HepG2 (cell line): ENCODE results near the gene NUDT22. TPM values are rescaled to one million over a fixed set of nuclear protein-coding genes. Genes with fewer than 3 reads are reported as not detected.

Experiments
- EP300 ChIP-seq, 3 experiments: sonication (generic) in 1 of 3; formaldehyde crosslinking in 1 of 3; IDR thresholded peaks; 2 replicates each; pipeline versions ENCODE4 v1.5.1 to v1.6.1; 2011 to 2020; ENCODE audit warnings: low read depth in 2 of 3, low read length in 2 of 3, borderline replicate concordance in 1 of 3, improper control_type of control experiment in 1 of 3, mild to moderate bottlenecking in 1 of 3, missing genetic modification reagents in 1 of 3, moderate library complexity in 1 of 3
- FOXP1 ChIP-seq, 2 experiments: fragments of 450-650 bp in 1 of 2; IDR thresholded peaks; 2 replicates each; pipeline ENCODE4 v1.6.1; 2017 to 2018; ENCODE audit warnings: antibody characterized with exemption in 1 of 2
- GATAD1 ChIP-seq: IDR thresholded peaks from 2 replicates; pipeline ENCODE4 v1.6.1; 2016; ENCODE audit warnings: missing genetic modification reagents, missing compliant biosample characterization
- HIVEP1 ChIP-seq: sonication (generic); formaldehyde crosslinking; IDR thresholded peaks from 2 replicates; pipeline ENCODE4 v1.4.0; 2020; ENCODE audit warnings: mild to moderate bottlenecking, missing genetic modification reagents
- HNRNPL ChIP-seq: fragments of 200-400 bp; formaldehyde crosslinking; IDR thresholded peaks from 2 replicates; pipeline ENCODE4 v1.6.1; 2017; ENCODE audit warnings: mild to moderate bottlenecking, low read depth, low read length
- JUN ChIP-seq: sonication (generic); formaldehyde crosslinking; IDR thresholded peaks from 2 replicates; pipeline ENCODE4 v1.4.0; 2020; ENCODE audit warnings: mild to moderate bottlenecking, missing genetic modification reagents
- MEIS2 ChIP-seq: sonication (generic); formaldehyde crosslinking; IDR thresholded peaks from 2 replicates; pipeline ENCODE4 v1.9.0; 2021; ENCODE audit warnings: mild to moderate bottlenecking, missing genetic modification reagents
- RAD51 ChIP-seq: fragments of 450-650 bp; IDR thresholded peaks from 2 replicates; pipeline ENCODE4 v1.6.1; 2016; ENCODE audit warnings: borderline replicate concordance
- RBM39 ChIP-seq: fragments of 200-400 bp; formaldehyde crosslinking; IDR thresholded peaks from one replicate; pipeline ENCODE4 v1.6.1; 2018; ENCODE audit warnings: antibody characterized with exemption, mild to moderate bottlenecking, low read depth, low read length; ENCODE audit not compliant: poor library complexity, severe bottlenecking
- RFX3 ChIP-seq: IDR thresholded peaks from 2 replicates; pipeline ENCODE4 v1.6.1; 2016; ENCODE audit warnings: missing biosample characterization, missing genetic modification reagents
- ZFP82 ChIP-seq: sonication (generic); formaldehyde crosslinking; IDR thresholded peaks from 2 replicates; pipeline ENCODE4 v1.5.1; 2020; ENCODE audit warnings: mild to moderate bottlenecking, missing genetic modification reagents, borderline replicate concordance
- ZNF205 ChIP-seq: IDR thresholded peaks from 2 replicates; pipeline ENCODE4 v1.6.1; 2018; ENCODE audit warnings: missing biosample characterization, missing genetic modification reagents
- ZNF264 ChIP-seq: sonication (generic); formaldehyde crosslinking; IDR thresholded peaks from 2 replicates; pipeline ENCODE4 v1.4.0; 2020; ENCODE audit warnings: missing genetic modification reagents
- ZNF335 ChIP-seq: sonication (generic); formaldehyde crosslinking; IDR thresholded peaks from 2 replicates; pipeline ENCODE4 v1.4.0; 2020; ENCODE audit warnings: missing genetic modification reagents
- ZNF343 ChIP-seq: sonication (generic); formaldehyde crosslinking; IDR thresholded peaks from 2 replicates; pipeline ENCODE4 v1.4.0; 2020; ENCODE audit warnings: mild to moderate bottlenecking, missing genetic modification reagents
- ZNF660 ChIP-seq: sonication (generic); formaldehyde crosslinking; IDR thresholded peaks from 2 replicates; pipeline ENCODE4 v1.5.1; 2020; ENCODE audit warnings: mild to moderate bottlenecking, low read depth, missing genetic modification reagents, borderline replicate concordance
- ZNF737 ChIP-seq: sonication (generic); formaldehyde crosslinking; IDR thresholded peaks from 2 replicates; pipeline ENCODE4 v1.5.0; 2020; ENCODE audit warnings: missing genetic modification reagents, mild to moderate bottlenecking, borderline replicate concordance
- ZNF747 ChIP-seq: sonication (generic); formaldehyde crosslinking; IDR thresholded peaks from 2 replicates; pipeline ENCODE4 v1.8.1; 2023; ENCODE audit warnings: missing genetic modification reagents, mild to moderate bottlenecking, borderline replicate concordance
- ZSCAN21 ChIP-seq: sonication (generic); formaldehyde crosslinking; IDR thresholded peaks from 2 replicates; pipeline ENCODE4 v1.8.0; 2022; ENCODE audit warnings: mild to moderate bottlenecking, missing genetic modification reagents, moderate library complexity, borderline replicate concordance
- polyA plus RNA-seq, 8 experiments: library from polyadenylated mRNA; depleted of rRNA in 3 of 8; stranded (reverse) in 7 of 8; unstranded in 1 of 8; fragments of >200 nt; fragmentation: Illumina TruSeq in 4 of 8; extraction: Trizol in 4 of 8; gene quantifications; 2 replicates each; pipeline versions ENCODE4 v1.2.1 to v1.2.3, GENCODE V29; 2011 to 2016; ENCODE audit warnings: low read depth in 4 of 8, missing spikeins in 1 of 8, mixed read lengths in 1 of 8; ENCODE audit not compliant: insufficient read depth in 1 of 8
- total RNA-seq, 5 experiments: library from RNA; depleted of rRNA; stranded (reverse); fragments of >200 nt; fragmentation: Illumina TruSeq; extraction: Trizol; gene quantifications; 2 replicates each; pipeline ENCODE4 v1.2.3, GENCODE V29; 2016; ENCODE audit warnings: low read depth in 1 of 5
- TF ChIP-seq, protein P1 (sequence below): sonication (generic); formaldehyde crosslinking; IDR thresholded peaks from 2 replicates; pipeline ENCODE4 v1.4.0; 2020; ENCODE audit warnings: missing genetic modification reagents
- TF ChIP-seq, protein P2 (sequence below), 2 experiments: sonication (generic) in 1 of 2; formaldehyde crosslinking in 1 of 2; IDR thresholded peaks; 2 replicates each; pipeline versions ENCODE4 v1.4.0 to v1.6.1; 2018 to 2020; ENCODE audit warnings: missing genetic modification reagents in 2 of 2, borderline replicate concordance in 1 of 2, low read depth in 1 of 2, mild to moderate bottlenecking in 1 of 2, missing biosample characterization in 1 of 2
- TF ChIP-seq, protein P3 (sequence below): sonication (generic); formaldehyde crosslinking; IDR thresholded peaks from 2 replicates; pipeline ENCODE4; 2020; ENCODE audit warnings: missing genetic modification reagents, mild to moderate bottlenecking, borderline replicate concordance

NUDT22 gene
- total and polyA plus RNA-seq, 2 of the 13 experiments (the other 11 are each of a cell fraction or from before 2014, with no cell fraction given), result 33.5 to 39.8 TPM

DNA sequence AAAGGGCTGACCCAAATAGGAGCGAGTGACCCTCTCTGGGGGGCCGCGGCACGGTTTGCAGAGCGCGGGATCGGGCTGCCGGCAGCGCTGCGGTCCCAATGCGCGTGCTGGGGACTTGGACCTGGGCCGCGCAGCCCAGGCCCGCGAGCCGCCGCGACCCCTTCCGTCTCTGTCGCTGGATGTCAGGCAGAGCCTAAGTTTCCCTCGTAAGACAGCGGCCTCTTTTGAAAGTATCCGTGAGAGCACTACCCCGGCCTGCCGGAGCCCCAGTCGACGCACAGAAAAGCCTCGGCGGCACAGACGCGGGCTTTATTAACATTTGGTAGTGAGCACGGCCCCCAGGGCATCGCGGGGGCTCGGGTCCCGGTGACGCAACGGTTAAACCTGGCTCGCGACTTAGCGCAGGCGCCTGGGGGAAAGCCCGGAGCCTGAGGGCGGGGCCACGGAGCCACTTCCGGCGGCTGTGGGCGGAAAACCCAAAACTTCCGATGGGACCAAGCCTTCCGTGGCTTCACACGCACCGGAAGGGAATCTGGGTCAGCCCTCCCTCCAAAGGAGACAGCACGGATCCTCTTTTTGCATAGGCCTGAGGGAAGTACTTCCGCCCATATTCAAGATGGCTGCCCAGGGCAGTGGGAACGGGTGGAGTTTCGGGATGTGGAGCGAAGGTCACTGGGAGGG is 43.6 kb downstream of the NUDT22 start (continued):
- TF ChIP-seq EP300 (IDR thresholded peaks at IDR 0.05; ENCODE audit: low read depth in 2 of 2, low read length in 2 of 2), result no peak; a peak in 2 of 4 replicates
- peak; percentile 37; the same call in 1 of the 2 replicates for TF ChIP-seq EP300 (CRISPR knock-in tag; IDR thresholded peaks at IDR 0.05; ENCODE audit: borderline replicate concordance)
- peak; percentile 77 for TF ChIP-seq RBM39
- peak; percentile 32; the same call in 1 of the 2 replicates for TF ChIP-seq ZSCAN21 (CRISPR knock-in tag)
- TF ChIP-seq HIVEP1 (CRISPR knock-in tag), result peak; percentile 25; the same call in 1 of the 2 replicates
- TF ChIP-seq ZNF747 (CRISPR knock-in tag), result peak; percentile 54; the same call in 1 of the 2 replicates
- TF ChIP-seq RAD51, result no peak
- TF ChIP-seq ZFP82, result 0 out of 2 replicates have a peak, but pooled peaks have one; percentile 37
- TF ChIP-seq ZNF343 (CRISPR knock-in tag), result peak; percentile 21; the same call in 1 of the 2 replicates
- no peak for TF ChIP-seq ZNF737 (CRISPR knock-in tag)
- TF ChIP-seq ZNF264 (CRISPR knock-in tag), result no peak
- no peak for TF ChIP-seq FOXP1 (IDR thresholded peaks at IDR 0.05)
- TF ChIP-seq FOXP1 (CRISPR knock-in tag; IDR thresholded peaks at IDR 0.05), result peak; percentile 26; the same call in 1 of the 2 replicates
- no peak for TF ChIP-seq JUN (CRISPR knock-in tag)
- TF ChIP-seq ZNF660 (CRISPR knock-in tag), result no peak
- TF ChIP-seq, protein P1, sequence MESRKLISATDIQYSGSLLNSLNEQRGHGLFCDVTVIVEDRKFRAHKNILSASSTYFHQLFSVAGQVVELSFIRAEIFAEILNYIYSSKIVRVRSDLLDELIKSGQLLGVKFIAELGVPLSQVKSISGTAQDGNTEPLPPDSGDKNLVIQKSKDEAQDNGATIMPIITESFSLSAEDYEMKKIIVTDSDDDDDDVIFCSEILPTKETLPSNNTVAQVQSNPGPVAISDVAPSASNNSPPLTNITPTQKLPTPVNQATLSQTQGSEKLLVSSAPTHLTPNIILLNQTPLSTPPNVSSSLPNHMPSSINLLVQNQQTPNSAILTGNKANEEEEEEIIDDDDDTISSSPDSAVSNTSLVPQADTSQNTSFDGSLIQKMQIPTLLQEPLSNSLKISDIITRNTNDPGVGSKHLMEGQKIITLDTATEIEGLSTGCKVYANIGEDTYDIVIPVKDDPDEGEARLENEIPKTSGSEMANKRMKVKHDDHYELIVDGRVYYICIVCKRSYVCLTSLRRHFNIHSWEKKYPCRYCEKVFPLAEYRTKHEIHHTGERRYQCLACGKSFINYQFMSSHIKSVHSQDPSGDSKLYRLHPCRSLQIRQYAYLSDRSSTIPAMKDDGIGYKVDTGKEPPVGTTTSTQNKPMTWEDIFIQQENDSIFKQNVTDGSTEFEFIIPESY (CRISPR knock-in tag), result no peak; the same call in 1 of the 2 replicates
- TF ChIP-seq, protein P2, sequence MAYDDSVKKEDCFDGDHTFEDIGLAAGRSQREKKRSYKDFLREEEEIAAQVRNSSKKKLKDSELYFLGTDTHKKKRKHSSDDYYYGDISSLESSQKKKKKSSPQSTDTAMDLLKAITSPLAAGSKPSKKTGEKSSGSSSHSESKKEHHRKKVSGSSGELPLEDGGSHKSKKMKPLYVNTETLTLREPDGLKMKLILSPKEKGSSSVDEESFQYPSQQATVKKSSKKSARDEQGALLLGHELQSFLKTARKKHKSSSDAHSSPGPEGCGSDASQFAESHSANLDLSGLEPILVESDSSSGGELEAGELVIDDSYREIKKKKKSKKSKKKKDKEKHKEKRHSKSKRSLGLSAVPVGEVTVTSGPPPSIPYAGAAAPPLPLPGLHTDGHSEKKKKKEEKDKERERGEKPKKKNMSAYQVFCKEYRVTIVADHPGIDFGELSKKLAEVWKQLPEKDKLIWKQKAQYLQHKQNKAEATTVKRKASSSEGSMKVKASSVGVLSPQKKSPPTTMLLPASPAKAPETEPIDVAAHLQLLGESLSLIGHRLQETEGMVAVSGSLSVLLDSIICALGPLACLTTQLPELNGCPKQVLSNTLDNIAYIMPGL (CRISPR knock-in tag; IDR thresholded peaks at IDR 0.05; ENCODE audit: borderline replicate concordance in 1 of 2, low read depth in 1 of 2), result peak; percentile 44 to 74; a peak in 3 of 4 replicates
- TF ChIP-seq ZNF335 (CRISPR knock-in tag), result peak; percentile 78; the same call in 1 of the 2 replicates
- TF ChIP-seq GATAD1 (CRISPR knock-in tag), result peak; percentile 88
- TF ChIP-seq MEIS2, result no peak
- TF ChIP-seq RFX3, result 0 out of 2 replicates have a peak, but pooled peaks have one; percentile 13
- TF ChIP-seq ZNF205 (CRISPR knock-in tag), result peak; percentile 83
- no peak for TF ChIP-seq HNRNPL
- TF ChIP-seq, protein P3, sequence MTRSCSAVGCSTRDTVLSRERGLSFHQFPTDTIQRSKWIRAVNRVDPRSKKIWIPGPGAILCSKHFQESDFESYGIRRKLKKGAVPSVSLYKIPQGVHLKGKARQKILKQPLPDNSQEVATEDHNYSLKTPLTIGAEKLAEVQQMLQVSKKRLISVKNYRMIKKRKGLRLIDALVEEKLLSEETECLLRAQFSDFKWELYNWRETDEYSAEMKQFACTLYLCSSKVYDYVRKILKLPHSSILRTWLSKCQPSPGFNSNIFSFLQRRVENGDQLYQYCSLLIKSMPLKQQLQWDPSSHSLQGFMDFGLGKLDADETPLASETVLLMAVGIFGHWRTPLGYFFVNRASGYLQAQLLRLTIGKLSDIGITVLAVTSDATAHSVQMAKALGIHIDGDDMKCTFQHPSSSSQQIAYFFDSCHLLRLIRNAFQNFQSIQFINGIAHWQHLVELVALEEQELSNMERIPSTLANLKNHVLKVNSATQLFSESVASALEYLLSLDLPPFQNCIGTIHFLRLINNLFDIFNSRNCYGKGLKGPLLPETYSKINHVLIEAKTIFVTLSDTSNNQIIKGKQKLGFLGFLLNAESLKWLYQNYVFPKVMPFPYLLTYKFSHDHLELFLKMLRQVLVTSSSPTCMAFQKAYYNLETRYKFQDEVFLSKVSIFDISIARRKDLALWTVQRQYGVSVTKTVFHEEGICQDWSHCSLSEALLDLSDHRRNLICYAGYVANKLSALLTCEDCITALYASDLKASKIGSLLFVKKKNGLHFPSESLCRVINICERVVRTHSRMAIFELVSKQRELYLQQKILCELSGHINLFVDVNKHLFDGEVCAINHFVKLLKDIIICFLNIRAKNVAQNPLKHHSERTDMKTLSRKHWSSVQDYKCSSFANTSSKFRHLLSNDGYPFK (CRISPR knock-in tag), result peak; percentile 93
